ENCODE results near the gene NGB.

The NGB gene

DNA sequence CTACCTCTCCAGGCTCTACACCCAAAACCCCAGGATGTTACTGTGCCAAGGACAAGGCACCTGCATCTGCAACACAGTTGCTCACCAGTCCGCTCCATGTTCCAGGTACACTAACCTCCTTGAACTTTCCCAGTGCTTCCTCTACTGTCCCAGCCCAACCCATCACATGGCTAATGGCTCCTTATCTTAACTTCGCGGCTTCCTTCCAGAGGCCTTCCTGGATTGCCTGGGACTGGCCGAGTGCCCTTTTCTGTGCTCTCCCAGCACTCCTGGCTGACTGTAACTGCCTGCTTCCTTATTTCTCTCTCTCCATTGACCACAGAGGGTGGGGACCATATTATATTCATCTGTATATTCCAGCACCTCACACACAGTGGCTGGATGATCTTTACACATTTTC, 28.8 kb upstream of the NGB start:
- no peaks in the 10 kb centered on the region for H3K9me2 ChIP-seq (replicated peaks; ENCODE audit: control insufficient read depth, low read length)
- H3K27me3 ChIP-seq (ENCODE audit: control insufficient read depth, low read length), result no peaks in the 10 kb centered on the region
- no peaks in the 10 kb centered on the region for H3K9me3 ChIP-seq (ENCODE audit: control insufficient read depth, insufficient read depth, low read length)
- TF ChIP-seq EZH2phosphoT487 (IDR thresholded peaks at IDR 0.05; ENCODE audit: borderline replicate concordance, low read length) (no peak), CTCF (IDR thresholded peaks at IDR 0.05; ENCODE audit: low read depth, low read length, poor library complexity, severe bottlenecking) (no peak)
- H3K4me1 ChIP-seq (ENCODE audit: control insufficient read depth, low read length), result no peaks in the 10 kb centered on the region
- no peak overlapping the region for H3K27ac ChIP-seq (ENCODE audit: low read depth, low read length)
- H3F3A ChIP-seq (ENCODE audit: control insufficient read depth, insufficient read depth), result no peaks in the 10 kb centered on the region
- H3K4me3 ChIP-seq (ENCODE audit: low read length), result no peak overlapping the region
- H3K36me3 ChIP-seq (ENCODE audit: control insufficient read depth, low read length), result no peaks in the 10 kb centered on the region; the same call in 1 of the 2 replicates
- no peaks in the 10 kb centered on the region for H3K79me2 ChIP-seq (ENCODE audit: control insufficient read depth, low read length)
- no peak overlapping the region for H3K4me2 ChIP-seq (ENCODE audit: low read length)
- H4K20me1 ChIP-seq (ENCODE audit: control insufficient read depth, insufficient read depth, low read depth, low read length), result no peaks in the 10 kb centered on the region

DNA sequence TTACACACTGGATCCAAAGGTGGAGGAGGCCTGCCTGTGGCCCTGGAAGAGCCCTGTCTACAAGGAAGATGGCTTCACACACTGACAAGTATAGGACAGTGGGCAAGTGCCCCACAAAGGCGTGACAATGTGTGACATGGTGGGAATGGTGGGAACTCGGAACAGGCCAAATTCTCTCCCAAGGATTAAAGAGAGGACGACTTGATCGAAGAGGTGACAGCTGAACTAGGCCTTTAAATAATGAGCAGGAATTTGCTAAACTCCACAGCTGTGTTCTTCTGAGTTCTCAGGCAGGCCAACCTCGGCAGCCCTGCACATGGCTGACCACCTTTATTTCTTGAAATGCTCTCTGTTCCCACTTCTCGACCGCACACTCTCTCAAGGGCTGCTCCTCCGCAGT, 25.9 kb upstream of the NGB start:
- Histone ChIP-seq H4K20me1 (ENCODE audit: control insufficient read depth, insufficient read depth, low read depth, low read length) (no peaks in the 10 kb centered on the region), H3F3A (ENCODE audit: control insufficient read depth, insufficient read depth) (no peaks in the 10 kb centered on the region), H3K79me2 (ENCODE audit: control insufficient read depth, low read length) (no peaks in the 10 kb centered on the region), H3K4me1 (ENCODE audit: control insufficient read depth, low read length) (no peaks in the 10 kb centered on the region), H3K27ac (ENCODE audit: low read depth, low read length) (no peak overlapping the region), H3K27me3 (ENCODE audit: control insufficient read depth, low read length) (no peaks in the 10 kb centered on the region), H3K36me3 (ENCODE audit: control insufficient read depth, low read length) (no peaks in the 10 kb centered on the region; the same call in 1 of the 2 replicates), H3K9me3 (ENCODE audit: control insufficient read depth, insufficient read depth, low read length) (no peaks in the 10 kb centered on the region), H3K4me2 (ENCODE audit: low read length) (no peak overlapping the region), H3K4me3 (ENCODE audit: low read length) (no peak overlapping the region), H3K9me2 (replicated peaks; ENCODE audit: control insufficient read depth, low read length) (no peaks in the 10 kb centered on the region)
- TF ChIP-seq CTCF (IDR thresholded peaks at IDR 0.05; ENCODE audit: low read depth, low read length, poor library complexity, severe bottlenecking) (no peak), EZH2phosphoT487 (IDR thresholded peaks at IDR 0.05; ENCODE audit: borderline replicate concordance, low read length) (no peak)

GRCh38 chr14:77296155-77296554, 25.1 kb upstream of the NGB start:
- H3K4me1 ChIP-seq (ENCODE audit: control insufficient read depth, low read length), result no peaks in the 10 kb centered on the region
- H3K27ac ChIP-seq (ENCODE audit: low read depth, low read length), result no peak overlapping the region
- no peak overlapping the region for H3K4me2 ChIP-seq (ENCODE audit: low read length)
- no peaks in the 10 kb centered on the region for H3K79me2 ChIP-seq (ENCODE audit: control insufficient read depth, low read length)
- no peaks in the 10 kb centered on the region for H4K20me1 ChIP-seq (ENCODE audit: control insufficient read depth, insufficient read depth, low read depth, low read length)
- H3K36me3 ChIP-seq (ENCODE audit: control insufficient read depth, low read length), result no peaks in the 10 kb centered on the region; the same call in 1 of the 2 replicates
- no peaks in the 10 kb centered on the region for H3K27me3 ChIP-seq (ENCODE audit: control insufficient read depth, low read length)
- TF ChIP-seq EZH2phosphoT487 (IDR thresholded peaks at IDR 0.05; ENCODE audit: borderline replicate concordance, low read length) (no peak), CTCF (IDR thresholded peaks at IDR 0.05; ENCODE audit: low read depth, low read length, poor library complexity, severe bottlenecking) (no peak)
- H3K9me2 ChIP-seq (replicated peaks; ENCODE audit: control insufficient read depth, low read length), result no peaks in the 10 kb centered on the region
- no peak overlapping the region for H3K4me3 ChIP-seq (ENCODE audit: low read length)
- H3F3A ChIP-seq (ENCODE audit: control insufficient read depth, insufficient read depth), result no peaks in the 10 kb centered on the region
- H3K9me3 ChIP-seq (ENCODE audit: control insufficient read depth, insufficient read depth, low read length), result no peaks in the 10 kb centered on the region
